Keratinocyte (primary cell): Measurements from ENCODE around the gene METTL9.

Experiments used
- CTCF ChIP-seq, 3 experiments: IDR thresholded peaks in 1 of 3; conservative IDR thresholded peaks in 1 of 3; optimal IDR thresholded peaks in 1 of 3; 2 replicates in 2 of 3; 3 replicates in 1 of 3; pipeline versions ENCODE3 to v1.5.1; 2011; ENCODE audit warnings: low read length in 3 of 3, mild to moderate bottlenecking in 3 of 3, moderate library complexity in 2 of 3, control low read depth in 1 of 3, inconsistent platforms in 1 of 3; ENCODE audit not compliant: insufficient read depth in 2 of 3; ENCODE audit errors: extremely low read depth in 1 of 3
- EZH2 ChIP-seq: IDR thresholded peaks from one replicate; pipeline ENCODE4 v1.6.1; 2012; ENCODE audit warnings: inconsistent platforms, mild to moderate bottlenecking, low read length, moderate library complexity

DNA sequence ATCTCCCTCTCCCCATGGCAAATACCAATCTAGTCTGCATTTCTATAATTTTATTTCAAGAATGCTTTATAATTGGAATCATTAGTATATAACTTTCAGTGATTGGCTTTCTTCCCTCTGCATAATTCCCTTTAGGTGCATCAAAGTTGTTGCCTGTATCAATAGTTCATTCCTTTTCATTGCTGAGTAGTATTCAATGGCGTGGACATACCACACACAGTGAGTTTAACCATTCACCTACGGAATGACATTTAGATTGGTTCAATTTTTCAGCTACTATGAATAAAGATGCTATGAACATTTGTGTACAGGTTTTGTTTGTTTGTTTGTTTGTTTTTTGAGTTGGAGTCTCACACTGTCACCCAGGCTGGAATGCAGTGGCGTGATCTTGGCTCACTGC lies 74.1 kb downstream of the METTL9 start:
- TF ChIP-seq EZH2, result no peak
- no peak for TF ChIP-seq CTCF (optimal IDR thresholded peaks at IDR 0.05 in 1 of 3, IDR thresholded peaks at IDR 0.05 in 1 of 3, conservative IDR thresholded peaks at IDR 0.05 in 1 of 3; ENCODE audit: extremely low read depth in 1 of 3, insufficient read depth in 2 of 3, low read length in 3 of 3)
